ENCODE measurements around the gene ZNF514.

The ZNF514 gene

GRCh38 chr2:95159690-95160449 is at the start of gene ZNF514:
ZNF514 (minus strand) TSS chr2:95159848; CDS start chr2:95153253, 6,595 bp downstream.
- DNase-seq = peak in 1 of 2 experiments; percentile 64

- DNase-seq = no peak
Measured at GRCh38 chr2:95208106-95208505, 48.5 kb upstream of the ZNF514 start.

- DNase-seq = peak; percentile 79 to 93
Measured at GRCh38 chr2:95207111-95207961, 47.7 kb upstream of the ZNF514 start, which contains the start of gene ZNF892. ZNF892 (plus strand) TSS chr2:95207521; CDS start chr2:95207816, 295 bp downstream.

- DNase-seq = no peak
Measured at GRCh38 chr2:95206096-95206495, 46.4 kb upstream of the ZNF514 start.

- no peak for DNase-seq
Measured at GRCh38 chr2:95204396-95204795, 44.7 kb upstream of the ZNF514 start.

GRCh38 chr2:95203911-95204310 is 44.3 kb upstream of the ZNF514 start:
- no peak for DNase-seq

GRCh38 chr2:95192956-95193355 is 33.3 kb upstream of the ZNF514 start:
- peak in 1 of 2 experiments; percentile 21 for DNase-seq

- no peak for DNase-seq
Measured at GRCh38 chr2:95185973-95186372, 26.3 kb upstream of the ZNF514 start.

- DNase-seq = no peak
Measured at GRCh38 chr2:95185197-95185596, 25.5 kb upstream of the ZNF514 start.

- no peak for DNase-seq
Measured at GRCh38 chr2:95181774-95182173, 22.1 kb upstream of the ZNF514 start.

GRCh38 chr2:95179451-95179850 is 19.8 kb upstream of the ZNF514 start:
- no peak for DNase-seq

- DNase-seq = no peak
Measured at GRCh38 chr2:95174031-95174542, 14.4 kb upstream of the ZNF514 start.

- DNase-seq = no peak
Measured at GRCh38 chr2:95171902-95172301, 12.3 kb upstream of the ZNF514 start.

GRCh38 chr2:95166065-95166763 is 6.6 kb upstream of the ZNF514 start:
- no peak for DNase-seq

GRCh38 chr2:95165371-95166064 is 5.9 kb upstream of the ZNF514 start, which contains the start of gene ZNF2:
ZNF2 (plus strand) TSS chr2:95165809; CDS start chr2:95176227, 10,418 bp downstream.
- peak; percentile 96 to 97 for DNase-seq

GRCh38 chr2:95165030-95165370 is 5.4 kb upstream of the ZNF514 start:
- no peak for DNase-seq

GRCh38 chr2:95158891-95159619 is 593 bp downstream of the ZNF514 start:
- peak in 1 of 2 experiments; percentile 30 for DNase-seq

- no peak for DNase-seq
Measured at GRCh38 chr2:95158441-95158840, 1.2 kb downstream of the ZNF514 start.

- no peak for DNase-seq
Measured at GRCh38 chr2:95149397-95149984, 10.2 kb downstream of the ZNF514 start.

- no peak for DNase-seq
Measured at GRCh38 chr2:95143838-95144237, 15.8 kb downstream of the ZNF514 start.

- no peak for DNase-seq
Measured at GRCh38 chr2:95138702-95139101, 20.9 kb downstream of the ZNF514 start.
